WTC11 (cell line): Measurements from ENCODE around the gene THAP3. TPM values are rescaled to one million over a fixed set of nuclear protein-coding genes. Genes with fewer than 3 reads are reported as not detected.
A peak's percentile ranks its signal among the peaks of the same experiment; 100 is the strongest.

Experiments
- ATF2 ChIP-seq: sonication (generic); formaldehyde crosslinking; IDR thresholded peaks from 2 replicates; pipeline ENCODE4 v1.8.1; 2022; ENCODE audit warnings: low read depth, missing genetic modification reagents, borderline replicate concordance
- CREM ChIP-seq: sonication (generic); formaldehyde crosslinking; IDR thresholded peaks from 2 replicates; pipeline ENCODE4 v1.8.1; 2022; ENCODE audit warnings: mild to moderate bottlenecking, missing genetic modification reagents, moderate library complexity
- E2F5 ChIP-seq: sonication (generic); formaldehyde crosslinking; IDR thresholded peaks from 2 replicates; pipeline ENCODE4 v1.8.1; 2022; ENCODE audit warnings: mild to moderate bottlenecking, moderate library complexity, missing genetic modification reagents
- ERG ChIP-seq: fragments of 250-450 bp; sonication (Bioruptor Pico); IDR thresholded peaks from 2 replicates; pipeline ENCODE4 v1.8.0; 2021; ENCODE audit warnings: mild to moderate bottlenecking
- ESRRA ChIP-seq: sonication (generic); formaldehyde crosslinking; IDR thresholded peaks from 2 replicates; pipeline ENCODE4 v1.8.1; 2022; ENCODE audit warnings: mild to moderate bottlenecking, missing genetic modification reagents, borderline replicate concordance
- ETV6 ChIP-seq: sonication (generic); formaldehyde crosslinking; IDR thresholded peaks from 2 replicates; pipeline ENCODE4 v1.8.1; 2022; ENCODE audit warnings: mild to moderate bottlenecking, missing genetic modification reagents
- GABPB1 ChIP-seq: sonication (generic); formaldehyde crosslinking; IDR thresholded peaks from 2 replicates; pipeline ENCODE4 v1.8.1; 2023; ENCODE audit warnings: mild to moderate bottlenecking, missing genetic modification reagents
- KAT7 ChIP-seq: sonication (generic); formaldehyde crosslinking; IDR thresholded peaks from 2 replicates; pipeline ENCODE4 v1.8.1; 2023; ENCODE audit warnings: missing genetic modification reagents, mild to moderate bottlenecking, borderline replicate concordance
- PRRX2 ChIP-seq: fragments of 250-450 bp; sonication (Bioruptor Pico); IDR thresholded peaks from 2 replicates; pipeline ENCODE4 v1.8.0; 2021; ENCODE audit warnings: mild to moderate bottlenecking
- RORB ChIP-seq: fragments of 250-450 bp; sonication (Bioruptor Pico); IDR thresholded peaks from 2 replicates; pipeline ENCODE4 v1.9.0; 2021; ENCODE audit warnings: mild to moderate bottlenecking
- SMAD4 ChIP-seq: sonication (generic); formaldehyde crosslinking; IDR thresholded peaks from 2 replicates; pipeline ENCODE4 v1.8.0; 2022; ENCODE audit warnings: mild to moderate bottlenecking, missing genetic modification reagents
- SP1 ChIP-seq: sonication (generic); formaldehyde crosslinking; conservative IDR thresholded peaks from 2 replicates; pipeline ENCODE4 v1.8.1; 2022; ENCODE audit warnings: missing genetic modification reagents
- TP53 ChIP-seq: sonication (generic); formaldehyde crosslinking; IDR thresholded peaks from 2 replicates; pipeline ENCODE4 v1.8.1; 2023; ENCODE audit warnings: mild to moderate bottlenecking, missing genetic modification reagents
- ZNF396 ChIP-seq: fragments of 250-450 bp; sonication (Bioruptor Pico); IDR thresholded peaks from 2 replicates; pipeline ENCODE4 v1.8.0; 2021; ENCODE audit warnings: mild to moderate bottlenecking, moderate library complexity, borderline replicate concordance
- ZNF423 ChIP-seq: fragments of 250-450 bp; sonication (Bioruptor Pico); IDR thresholded peaks from 2 replicates; pipeline ENCODE4 v2.1.2; 2022; ENCODE audit warnings: mild to moderate bottlenecking, moderate library complexity
- total RNA-seq: library from RNA; stranded (reverse); gene quantifications from 3 replicates; pipeline ENCODE4 v1.2.3, GENCODE V29; 2021
- TF ChIP-seq, protein P1 (sequence below): sonication (generic); formaldehyde crosslinking; IDR thresholded peaks from 2 replicates; pipeline ENCODE4 v1.8.1; 2023; ENCODE audit warnings: mild to moderate bottlenecking, moderate library complexity, missing genetic modification reagents
- TF ChIP-seq, protein P2 (sequence below): sonication (generic); formaldehyde crosslinking; IDR thresholded peaks from 2 replicates; pipeline ENCODE4 v1.8.0; 2022; ENCODE audit warnings: mild to moderate bottlenecking, missing genetic modification reagents
- TF ChIP-seq, protein P3 (sequence below): sonication (generic); formaldehyde crosslinking; IDR thresholded peaks from 2 replicates; pipeline ENCODE4 v1.8.0; 2022; ENCODE audit warnings: mild to moderate bottlenecking, missing genetic modification reagents
- TF ChIP-seq, protein P4 (sequence below): fragments of 250-450 bp; sonication (Bioruptor Pico); IDR thresholded peaks from 2 replicates; pipeline ENCODE4 v1.9.0; 2021; ENCODE audit warnings: mild to moderate bottlenecking, borderline replicate concordance
- TF ChIP-seq, protein P5 (sequence below): sonication (generic); formaldehyde crosslinking; IDR thresholded peaks from 2 replicates; pipeline ENCODE4 v1.8.0; 2022; ENCODE audit warnings: mild to moderate bottlenecking, missing genetic modification reagents
- TF ChIP-seq, protein P6 (sequence below): fragments of 250-450 bp; sonication (Bioruptor Pico); IDR thresholded peaks from 2 replicates; pipeline ENCODE4 v1.9.0; 2021; ENCODE audit warnings: moderate library complexity, mild to moderate bottlenecking, inconsistent platforms, borderline replicate concordance

The THAP3 gene
- total RNA-seq, 1 experiment from 2014 or later, result 14.8 TPM

DNA sequence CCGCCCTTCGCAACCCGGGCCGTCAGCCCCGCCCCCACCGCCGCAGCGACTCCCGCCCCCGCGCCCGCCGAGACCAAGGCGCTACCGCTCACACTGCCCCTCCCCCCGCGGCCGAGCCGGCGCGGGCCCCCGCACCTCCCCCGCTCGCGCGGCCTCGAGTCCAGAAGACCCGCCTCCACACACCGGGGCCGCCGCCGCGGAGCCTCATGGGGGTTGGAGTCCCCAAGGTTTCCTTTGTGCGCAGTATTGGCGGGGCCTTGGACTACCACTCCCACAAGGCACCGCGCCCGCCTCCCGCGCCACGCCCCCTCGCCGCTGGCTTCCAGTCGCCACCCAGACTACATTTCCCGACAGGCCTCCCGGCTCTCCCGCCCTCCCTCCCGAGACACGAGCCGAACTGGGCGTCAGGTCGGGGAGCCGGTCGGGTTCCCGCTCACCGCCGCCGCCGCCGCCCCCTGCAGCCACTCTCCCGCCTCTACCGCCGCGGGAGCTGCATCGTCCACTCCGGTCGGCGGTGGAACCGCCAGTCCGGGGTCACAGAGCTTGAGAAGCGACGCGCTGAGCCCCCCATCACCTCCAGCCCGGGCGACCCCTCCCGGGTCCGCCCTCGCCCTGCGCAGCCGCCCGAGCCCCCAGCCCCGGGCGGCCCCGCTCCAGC is 11.2 kb upstream of the THAP3 start, which contains the start of gene PHF13 (continued):
- TF ChIP-seq, protein P1, sequence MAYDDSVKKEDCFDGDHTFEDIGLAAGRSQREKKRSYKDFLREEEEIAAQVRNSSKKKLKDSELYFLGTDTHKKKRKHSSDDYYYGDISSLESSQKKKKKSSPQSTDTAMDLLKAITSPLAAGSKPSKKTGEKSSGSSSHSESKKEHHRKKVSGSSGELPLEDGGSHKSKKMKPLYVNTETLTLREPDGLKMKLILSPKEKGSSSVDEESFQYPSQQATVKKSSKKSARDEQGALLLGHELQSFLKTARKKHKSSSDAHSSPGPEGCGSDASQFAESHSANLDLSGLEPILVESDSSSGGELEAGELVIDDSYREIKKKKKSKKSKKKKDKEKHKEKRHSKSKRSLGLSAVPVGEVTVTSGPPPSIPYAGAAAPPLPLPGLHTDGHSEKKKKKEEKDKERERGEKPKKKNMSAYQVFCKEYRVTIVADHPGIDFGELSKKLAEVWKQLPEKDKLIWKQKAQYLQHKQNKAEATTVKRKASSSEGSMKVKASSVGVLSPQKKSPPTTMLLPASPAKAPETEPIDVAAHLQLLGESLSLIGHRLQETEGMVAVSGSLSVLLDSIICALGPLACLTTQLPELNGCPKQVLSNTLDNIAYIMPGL (CRISPR knock-in tag), result 0 out of 2 replicates have a peak, but pooled peaks have one; percentile 19
- TF ChIP-seq ERG (no peak), TP53 (CRISPR knock-in tag) (no peak), E2F5 (CRISPR knock-in tag) (peak; percentile 92), ZNF396 (CRISPR knock-in tag) (no peak), SP1 (CRISPR knock-in tag) (peak; percentile 96), KAT7 (no peak), ESRRA (CRISPR knock-in tag) (no peak), CREM (0 out of 2 replicates have a peak, but pooled peaks have one; percentile 14), ZNF423 (CRISPR knock-in tag) (no peak), ETV6 (0 out of 2 replicates have a peak, but pooled peaks have one; percentile 13), PRRX2 (no peak), RORB (CRISPR knock-in tag) (no peak), ATF2 (CRISPR knock-in tag) (no peak), GABPB1 (CRISPR knock-in tag) (peak; percentile 24; the same call in 1 of the 2 replicates), SMAD4 (CRISPR knock-in tag) (no peak)
- TF ChIP-seq, protein P2, sequence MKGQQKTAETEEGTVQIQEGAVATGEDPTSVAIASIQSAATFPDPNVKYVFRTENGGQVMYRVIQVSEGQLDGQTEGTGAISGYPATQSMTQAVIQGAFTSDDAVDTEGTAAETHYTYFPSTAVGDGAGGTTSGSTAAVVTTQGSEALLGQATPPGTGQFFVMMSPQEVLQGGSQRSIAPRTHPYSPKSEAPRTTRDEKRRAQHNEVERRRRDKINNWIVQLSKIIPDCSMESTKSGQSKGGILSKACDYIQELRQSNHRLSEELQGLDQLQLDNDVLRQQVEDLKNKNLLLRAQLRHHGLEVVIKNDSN (CRISPR knock-in tag), result peak; percentile 30; the same call in 1 of the 2 replicates
- TF ChIP-seq, protein P3, sequence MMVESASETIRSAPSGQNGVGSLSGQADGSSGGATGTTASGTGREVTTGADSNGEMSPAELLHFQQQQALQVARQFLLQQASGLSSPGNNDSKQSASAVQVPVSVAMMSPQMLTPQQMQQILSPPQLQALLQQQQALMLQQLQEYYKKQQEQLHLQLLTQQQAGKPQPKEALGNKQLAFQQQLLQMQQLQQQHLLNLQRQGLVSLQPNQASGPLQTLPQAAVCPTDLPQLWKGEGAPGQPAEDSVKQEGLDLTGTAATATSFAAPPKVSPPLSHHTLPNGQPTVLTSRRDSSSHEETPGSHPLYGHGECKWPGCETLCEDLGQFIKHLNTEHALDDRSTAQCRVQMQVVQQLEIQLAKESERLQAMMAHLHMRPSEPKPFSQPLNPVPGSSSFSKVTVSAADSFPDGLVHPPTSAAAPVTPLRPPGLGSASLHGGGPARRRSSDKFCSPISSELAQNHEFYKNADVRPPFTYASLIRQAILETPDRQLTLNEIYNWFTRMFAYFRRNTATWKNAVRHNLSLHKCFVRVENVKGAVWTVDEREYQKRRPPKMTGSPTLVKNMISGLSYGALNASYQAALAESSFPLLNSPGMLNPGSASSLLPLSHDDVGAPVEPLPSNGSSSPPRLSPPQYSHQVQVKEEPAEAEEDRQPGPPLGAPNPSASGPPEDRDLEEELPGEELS (CRISPR knock-in tag), result no peak
- TF ChIP-seq, protein P4, sequence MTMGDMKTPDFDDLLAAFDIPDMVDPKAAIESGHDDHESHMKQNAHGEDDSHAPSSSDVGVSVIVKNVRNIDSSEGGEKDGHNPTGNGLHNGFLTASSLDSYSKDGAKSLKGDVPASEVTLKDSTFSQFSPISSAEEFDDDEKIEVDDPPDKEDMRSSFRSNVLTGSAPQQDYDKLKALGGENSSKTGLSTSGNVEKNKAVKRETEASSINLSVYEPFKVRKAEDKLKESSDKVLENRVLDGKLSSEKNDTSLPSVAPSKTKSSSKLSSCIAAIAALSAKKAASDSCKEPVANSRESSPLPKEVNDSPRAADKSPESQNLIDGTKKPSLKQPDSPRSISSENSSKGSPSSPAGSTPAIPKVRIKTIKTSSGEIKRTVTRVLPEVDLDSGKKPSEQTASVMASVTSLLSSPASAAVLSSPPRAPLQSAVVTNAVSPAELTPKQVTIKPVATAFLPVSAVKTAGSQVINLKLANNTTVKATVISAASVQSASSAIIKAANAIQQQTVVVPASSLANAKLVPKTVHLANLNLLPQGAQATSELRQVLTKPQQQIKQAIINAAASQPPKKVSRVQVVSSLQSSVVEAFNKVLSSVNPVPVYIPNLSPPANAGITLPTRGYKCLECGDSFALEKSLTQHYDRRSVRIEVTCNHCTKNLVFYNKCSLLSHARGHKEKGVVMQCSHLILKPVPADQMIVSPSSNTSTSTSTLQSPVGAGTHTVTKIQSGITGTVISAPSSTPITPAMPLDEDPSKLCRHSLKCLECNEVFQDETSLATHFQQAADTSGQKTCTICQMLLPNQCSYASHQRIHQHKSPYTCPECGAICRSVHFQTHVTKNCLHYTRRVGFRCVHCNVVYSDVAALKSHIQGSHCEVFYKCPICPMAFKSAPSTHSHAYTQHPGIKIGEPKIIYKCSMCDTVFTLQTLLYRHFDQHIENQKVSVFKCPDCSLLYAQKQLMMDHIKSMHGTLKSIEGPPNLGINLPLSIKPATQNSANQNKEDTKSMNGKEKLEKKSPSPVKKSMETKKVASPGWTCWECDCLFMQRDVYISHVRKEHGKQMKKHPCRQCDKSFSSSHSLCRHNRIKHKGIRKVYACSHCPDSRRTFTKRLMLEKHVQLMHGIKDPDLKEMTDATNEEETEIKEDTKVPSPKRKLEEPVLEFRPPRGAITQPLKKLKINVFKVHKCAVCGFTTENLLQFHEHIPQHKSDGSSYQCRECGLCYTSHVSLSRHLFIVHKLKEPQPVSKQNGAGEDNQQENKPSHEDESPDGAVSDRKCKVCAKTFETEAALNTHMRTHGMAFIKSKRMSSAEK (CRISPR knock-in tag), result no peak
- TF ChIP-seq, protein P5, sequence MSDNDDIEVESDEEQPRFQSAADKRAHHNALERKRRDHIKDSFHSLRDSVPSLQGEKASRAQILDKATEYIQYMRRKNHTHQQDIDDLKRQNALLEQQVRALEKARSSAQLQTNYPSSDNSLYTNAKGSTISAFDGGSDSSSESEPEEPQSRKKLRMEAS (CRISPR knock-in tag), result peak; percentile 67; the same call in 1 of the 2 replicates
- TF ChIP-seq, protein P6, sequence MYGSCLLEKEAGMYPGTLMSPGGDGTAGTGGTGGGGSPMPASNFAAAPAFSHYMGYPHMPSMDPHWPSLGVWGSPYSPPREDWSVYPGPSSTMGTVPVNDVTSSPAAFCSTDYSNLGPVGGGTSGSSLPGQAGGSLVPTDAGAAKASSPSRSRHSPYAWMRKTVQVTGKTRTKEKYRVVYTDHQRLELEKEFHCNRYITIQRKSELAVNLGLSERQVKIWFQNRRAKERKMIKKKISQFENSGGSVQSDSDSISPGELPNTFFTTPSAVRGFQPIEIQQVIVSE (CRISPR knock-in tag), result no peak
